IPS DF 4.7 (cell line): ENCODE data around the gene SLC25A26.

Source experiments
- DNase-seq: peaks from one replicate; pipeline ENCODE4 v3.0.0-alpha.2; 2013; ENCODE audit warnings: low spot score; ENCODE audit errors: extremely low read depth

SLC25A26 gene

GRCh38 chr3:66317750-66318376, 97.1 kb downstream of the SLC25A26 start:
- DNase-seq, result no peak

- DNase-seq, result no peak
These were observed 99.6 kb downstream of the SLC25A26 start for GRCh38 chr3:66320390-66320789.

GRCh38 chr3:66322436-66322835, 101.6 kb downstream of the SLC25A26 start:
- DNase-seq, result no peak

- no peak for DNase-seq
These were observed 105.5 kb downstream of the SLC25A26 start for GRCh38 chr3:66326340-66326739.

- DNase-seq, result no peak
These were observed 114.9 kb downstream of the SLC25A26 start for GRCh38 chr3:66335671-66336070.

GRCh38 chr3:66336333-66336766, 115.5 kb downstream of the SLC25A26 start:
- no peak for DNase-seq

- DNase-seq, result no peak
These were observed 118.1 kb downstream of the SLC25A26 start for GRCh38 chr3:66338927-66339326.

- no peak for DNase-seq
These were observed 122.0 kb downstream of the SLC25A26 start for GRCh38 chr3:66342717-66343356.

- no peak for DNase-seq
These were observed 123.6 kb downstream of the SLC25A26 start for GRCh38 chr3:66344391-66344811.

GRCh38 chr3:66344848-66345578, 124.2 kb downstream of the SLC25A26 start:
- no peak for DNase-seq

- no peak for DNase-seq
These were observed 127.9 kb downstream of the SLC25A26 start for GRCh38 chr3:66348704-66349103.

GRCh38 chr3:66350601-66351000, 129.8 kb downstream of the SLC25A26 start:
- no peak for DNase-seq

- DNase-seq, result no peak
These were observed 132.2 kb downstream of the SLC25A26 start for GRCh38 chr3:66353039-66353438.

- no peak for DNase-seq
These were observed 132.7 kb downstream of the SLC25A26 start for GRCh38 chr3:66353530-66353929.

GRCh38 chr3:66354001-66354400, 133.2 kb downstream of the SLC25A26 start:
- no peak for DNase-seq

- no peak for DNase-seq
These were observed 134.6 kb downstream of the SLC25A26 start for GRCh38 chr3:66355394-66355793.

GRCh38 chr3:66355997-66356396, 135.2 kb downstream of the SLC25A26 start:
- no peak for DNase-seq

GRCh38 chr3:66361356-66361755, 140.6 kb downstream of the SLC25A26 start:
- no peak for DNase-seq

GRCh38 chr3:66362541-66362941, 141.7 kb downstream of the SLC25A26 start:
- DNase-seq, result no peak

GRCh38 chr3:66363148-66363547, 142.3 kb downstream of the SLC25A26 start:
- no peak for DNase-seq

- no peak for DNase-seq
These were observed 144.3 kb downstream of the SLC25A26 start for GRCh38 chr3:66365080-66365479.

- no peak for DNase-seq
These were observed 145.9 kb downstream of the SLC25A26 start for GRCh38 chr3:66366747-66367146.
